Activated CD4-positive, alpha-beta memory T cell treated with anti-CD3 and anti-CD28 coated beads for 36 hours (primary cell): ENCODE data around the gene CCDC12. TPM values are rescaled to one million over a fixed set of nuclear protein-coding genes. Genes with fewer than 3 reads are reported as not detected.

Experiments used
- CTCF ChIA-PET: fragments of 350-600 bp; sonication (Branson Sonifier 250); formaldehyde crosslinking; loops from one replicate; lab custom pipeline; 2021; ENCODE audit warnings: antibody characterized with exemption, inconsistent platforms; lab: Charles Lee
- POLR2A ChIA-PET: fragments of 350-600 bp; sonication (Branson Sonifier 250); formaldehyde crosslinking; loops from one replicate; lab custom pipeline; 2021; ENCODE audit warnings: antibody characterized with exemption; lab: Charles Lee
- DNase-seq: peaks from one replicate; pipeline ENCODE4 v3.0.0-alpha.2; 2020
- H3K27ac Mint-ChIP-seq: one replicate; pipeline ENCODE4 v1.8.0; 2021; ENCODE audit warnings: mixed read lengths
- H3K27me3 Mint-ChIP-seq: one replicate; pipeline ENCODE4 v1.8.0; 2021; ENCODE audit warnings: mixed read lengths
- H3K36me3 Mint-ChIP-seq: one replicate; pipeline ENCODE4 v1.8.0; 2021; ENCODE audit warnings: mixed read lengths
- H3K4me1 Mint-ChIP-seq: one replicate; pipeline ENCODE4 v1.8.0; 2021; ENCODE audit warnings: low read depth, mixed read lengths
- H3K4me3 Mint-ChIP-seq: one replicate; pipeline ENCODE4 v1.8.0; 2021; ENCODE audit warnings: mild to moderate bottlenecking, mixed read lengths
- H3K9me3 Mint-ChIP-seq: one replicate; pipeline ENCODE4 v1.8.0; 2021; ENCODE audit warnings: mixed read lengths
- intact Hi-C: fragments of 100-400 bp; cut with micrococcal nuclease; formaldehyde crosslinking; loops from one replicate; pipeline ENCODE4 v1.15.1; 2023
- total RNA-seq, 2 experiments: library from RNA; stranded (reverse); gene quantifications; one replicate each; pipeline ENCODE4 v1.2.3, GENCODE V29; 2021

The CCDC12 gene
- total RNA-seq, 2 experiments from 2014 or later: 44.3 to 49.9 TPM

DNA sequence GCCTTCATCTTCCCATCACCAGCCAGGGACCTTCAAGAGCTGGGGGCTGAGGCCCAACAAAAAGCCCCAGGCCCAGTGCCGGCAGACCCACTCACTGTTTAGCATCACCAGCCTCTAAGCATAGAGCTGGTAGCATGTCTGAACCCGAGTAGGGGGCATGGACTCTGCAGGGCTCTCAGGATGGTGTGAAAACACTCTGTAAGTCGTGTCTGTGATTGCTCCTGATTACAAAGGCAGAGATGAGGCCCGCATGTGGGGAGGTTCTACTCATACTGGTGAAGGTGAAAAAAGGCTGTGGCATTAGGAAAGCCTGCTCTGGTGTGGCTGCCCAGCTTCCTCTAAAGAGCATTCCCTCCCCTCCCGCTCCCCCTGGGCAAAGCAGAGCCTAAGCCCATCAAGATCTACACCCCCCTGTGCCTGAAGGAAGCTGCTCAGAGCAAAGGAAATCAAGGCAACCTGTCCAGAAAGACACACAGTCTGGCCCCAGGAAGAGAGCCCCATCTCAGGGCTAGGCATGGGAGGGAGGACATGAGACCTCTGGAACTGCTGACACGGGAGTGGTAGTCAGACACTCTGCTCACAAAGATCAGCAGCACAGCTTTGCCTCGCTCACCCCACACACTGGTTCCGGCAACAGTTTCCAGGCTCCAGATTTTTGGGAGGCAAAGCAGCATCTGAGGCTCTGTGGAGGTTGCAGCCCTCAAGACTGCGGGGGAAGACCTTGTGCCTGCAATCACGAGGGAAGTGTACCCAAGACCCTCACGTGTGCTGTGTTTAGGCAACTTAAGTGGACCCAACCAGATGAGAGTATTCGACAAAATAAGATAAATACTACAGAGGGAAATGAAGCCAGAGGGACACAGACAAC lies 36.7 kb downstream of the CCDC12 start:
- DNase-seq: no peak
- no peak overlapping the region for H3K27ac Mint-ChIP-seq
- POLR2A ChIA-PET: interaction anchor here (0.6 kb wide), 1 partner anchor 280 kb away, joined by 4 read pairs; no protein-coding TSS in a partner anchor

DNA sequence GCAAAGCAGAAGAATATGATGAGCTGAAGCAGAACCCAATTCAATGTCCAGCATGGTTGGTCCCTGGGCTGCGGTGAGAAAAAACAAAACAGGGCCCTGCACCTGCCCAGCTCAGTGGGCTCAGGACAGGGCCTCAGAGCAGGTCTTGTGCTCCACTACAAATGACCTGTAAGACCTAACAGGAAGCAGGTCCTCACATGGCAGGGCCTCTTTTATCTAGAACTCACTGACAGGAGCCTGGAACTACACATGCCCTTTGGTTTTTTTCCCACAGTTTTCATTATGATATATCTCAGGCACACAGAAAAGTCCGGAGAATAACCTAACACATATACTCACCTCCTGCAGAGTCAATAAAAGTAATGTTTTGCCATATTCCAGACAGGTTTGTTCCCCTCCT lies 38.4 kb downstream of the CCDC12 start:
- no peak overlapping the region for H3K4me3 Mint-ChIP-seq
- no peak for DNase-seq
- ChIA-PET POLR2A (no interaction called here), CTCF (no interaction called here)
- H3K36me3 Mint-ChIP-seq: peaks cover 24% of the 10 kb centered on the region
- H3K4me1 Mint-ChIP-seq: peaks cover 37% of the 10 kb centered on the region
- H3K27me3 Mint-ChIP-seq: no peaks in the 10 kb centered on the region
- no peaks in the 10 kb centered on the region for H3K9me3 Mint-ChIP-seq
- intact Hi-C loops: no loop called here
- H3K27ac Mint-ChIP-seq: no peak overlapping the region

More for the DNA sequence above, 36.7 kb downstream of the CCDC12 start:
- no peak overlapping the region for H3K4me3 Mint-ChIP-seq
- intact Hi-C loops: loop anchor here (10.0 kb wide), 1 partner anchor 225 kb away; the partner anchor contains the start of gene SETD2
- peaks cover 24% of the 10 kb centered on the region for H3K36me3 Mint-ChIP-seq
- peaks cover 30% of the 10 kb centered on the region for H3K4me1 Mint-ChIP-seq
- H3K9me3 Mint-ChIP-seq: no peaks in the 10 kb centered on the region
- CTCF ChIA-PET: interaction anchor here (1.0 kb wide), 1 partner anchor 27 kb away, joined by 4 read pairs; no protein-coding TSS in a partner anchor
- no peaks in the 10 kb centered on the region for H3K27me3 Mint-ChIP-seq

DNA sequence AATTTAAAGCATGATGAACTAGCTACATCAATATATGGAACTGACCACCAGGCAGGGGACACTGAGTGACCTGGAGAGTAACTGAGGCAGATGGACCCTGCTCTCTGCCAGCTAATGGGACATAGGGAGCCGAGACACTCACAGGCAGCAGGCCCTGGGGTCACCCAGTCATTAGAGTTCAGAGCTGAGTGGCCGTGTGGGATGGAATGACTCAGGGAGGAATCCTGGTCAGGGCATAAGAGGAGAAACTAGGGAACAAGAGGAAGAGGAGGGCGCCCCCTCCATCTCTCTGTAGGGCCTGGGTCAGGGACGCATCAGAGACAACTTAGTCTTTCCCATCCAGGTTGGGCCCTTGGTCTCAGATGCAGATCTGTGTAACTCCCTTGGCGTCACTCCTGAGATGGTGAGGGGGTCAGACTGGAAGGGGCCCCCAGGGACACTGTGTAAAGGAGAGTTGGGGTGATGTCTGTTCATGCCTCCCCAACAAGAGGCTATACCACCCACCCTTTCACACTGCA lies 39.8 kb downstream of the CCDC12 start:
- H3K27ac Mint-ChIP-seq: no peak overlapping the region
- intact Hi-C loops: no loop called here
- H3K4me1 Mint-ChIP-seq: peaks cover 37% of the 10 kb centered on the region
- no peaks in the 10 kb centered on the region for H3K27me3 Mint-ChIP-seq
- H3K4me3 Mint-ChIP-seq: no peak overlapping the region
- DNase-seq: no peak
- no peaks in the 10 kb centered on the region for H3K9me3 Mint-ChIP-seq
- ChIA-PET POLR2A (interaction anchor here (1.2 kb wide), 1 partner anchor 10 kb away, joined by 3 read pairs; no protein-coding TSS in a partner anchor), CTCF (interaction anchor here (1.4 to 1.8 kb wide), 2 partner anchors 13 to 41 kb away, joined by 3 to 5 read pairs; no protein-coding TSS in a partner anchor)
- H3K36me3 Mint-ChIP-seq: peaks cover 24% of the 10 kb centered on the region

DNA sequence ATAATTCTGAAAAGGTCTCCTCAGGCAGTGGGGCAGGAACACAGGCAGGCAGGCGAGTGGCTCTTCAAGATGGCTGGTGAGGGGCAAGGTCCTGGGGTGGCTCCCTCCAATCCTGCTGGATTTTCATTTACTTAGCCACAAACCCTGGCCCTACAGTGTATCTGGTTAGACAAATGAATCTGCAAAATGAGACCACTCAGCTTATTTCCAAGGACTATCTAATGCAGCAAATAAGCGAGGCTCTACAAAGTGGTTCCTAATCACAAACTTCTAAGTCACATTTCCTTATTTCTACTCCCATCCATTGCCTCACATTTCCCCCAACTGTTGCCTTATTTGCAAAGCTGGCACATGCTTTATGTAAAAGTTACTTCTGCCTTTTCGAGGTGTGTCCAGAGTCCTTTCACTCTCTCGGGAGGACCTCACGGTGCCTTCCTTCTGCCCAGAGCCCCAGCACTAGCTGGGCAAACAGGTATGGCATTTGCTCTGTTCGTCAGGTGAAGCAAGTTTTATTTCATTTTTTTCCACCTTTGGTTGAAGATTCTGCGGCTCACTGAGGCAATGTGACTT lies 40.5 kb downstream of the CCDC12 start:
- no peak overlapping the region for H3K27ac Mint-ChIP-seq
- ChIA-PET CTCF (interaction anchor here (0.7 to 1.8 kb wide), 6 partner anchors 11 to 41 kb away, joined by 3 to 5 read pairs (median 3); no protein-coding TSS in a partner anchor), POLR2A (interaction anchor here (0.6 to 1.4 kb wide), 3 partner anchors 11 to 129 kb away, joined by 3 read pairs; partner anchors contain the start of gene NBEAL2)
- H3K27me3 Mint-ChIP-seq: no peaks in the 10 kb centered on the region
- no peaks in the 10 kb centered on the region for H3K9me3 Mint-ChIP-seq
- no peak overlapping the region for H3K4me3 Mint-ChIP-seq
- intact Hi-C loops: no loop called here
- no peak for DNase-seq
- H3K4me1 Mint-ChIP-seq: peaks cover 45% of the 10 kb centered on the region
- H3K36me3 Mint-ChIP-seq: peaks cover 24% of the 10 kb centered on the region

DNA sequence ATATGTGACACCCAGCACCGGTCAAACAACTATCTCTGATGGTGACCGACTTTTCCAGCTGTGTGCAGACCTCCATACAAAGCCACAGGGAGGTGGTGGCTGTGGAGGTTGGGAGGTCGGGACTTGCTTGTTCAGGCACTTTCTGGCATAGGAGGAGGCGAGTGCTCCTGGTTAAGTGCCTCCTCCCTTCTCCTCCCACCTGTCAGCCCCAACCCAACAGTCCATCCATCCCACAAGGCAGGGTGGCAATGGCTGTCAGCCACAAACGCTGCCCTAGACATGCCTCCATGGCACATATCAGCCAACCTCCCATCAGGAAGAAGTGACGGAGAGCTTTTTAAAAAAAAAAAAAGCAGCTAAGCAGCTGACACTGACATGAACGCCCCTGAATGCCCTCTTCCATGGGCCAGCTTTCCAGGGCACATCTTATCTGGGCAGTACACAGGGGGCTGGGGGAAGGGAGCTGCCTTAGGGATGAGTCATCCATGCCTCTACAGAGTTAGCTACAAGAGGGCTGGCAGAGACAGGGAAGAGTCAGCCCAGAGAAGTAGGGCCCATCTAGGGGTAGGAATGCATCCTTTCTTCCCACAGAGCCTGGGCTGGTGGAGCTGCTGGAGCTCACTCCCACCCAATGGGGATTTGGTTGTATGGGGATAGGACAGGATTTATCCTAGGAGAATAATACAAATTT lies 41.2 kb downstream of the CCDC12 start:
- peaks cover 20% of the 10 kb centered on the region for H3K36me3 Mint-ChIP-seq
- POLR2A ChIA-PET: interaction anchor here (0.6 to 1.4 kb wide), 3 partner anchors 44 to 453 kb away, joined by 3 read pairs; partner anchors contain the start of gene NBEAL2
- no peak overlapping the region for H3K27ac Mint-ChIP-seq

DNA sequence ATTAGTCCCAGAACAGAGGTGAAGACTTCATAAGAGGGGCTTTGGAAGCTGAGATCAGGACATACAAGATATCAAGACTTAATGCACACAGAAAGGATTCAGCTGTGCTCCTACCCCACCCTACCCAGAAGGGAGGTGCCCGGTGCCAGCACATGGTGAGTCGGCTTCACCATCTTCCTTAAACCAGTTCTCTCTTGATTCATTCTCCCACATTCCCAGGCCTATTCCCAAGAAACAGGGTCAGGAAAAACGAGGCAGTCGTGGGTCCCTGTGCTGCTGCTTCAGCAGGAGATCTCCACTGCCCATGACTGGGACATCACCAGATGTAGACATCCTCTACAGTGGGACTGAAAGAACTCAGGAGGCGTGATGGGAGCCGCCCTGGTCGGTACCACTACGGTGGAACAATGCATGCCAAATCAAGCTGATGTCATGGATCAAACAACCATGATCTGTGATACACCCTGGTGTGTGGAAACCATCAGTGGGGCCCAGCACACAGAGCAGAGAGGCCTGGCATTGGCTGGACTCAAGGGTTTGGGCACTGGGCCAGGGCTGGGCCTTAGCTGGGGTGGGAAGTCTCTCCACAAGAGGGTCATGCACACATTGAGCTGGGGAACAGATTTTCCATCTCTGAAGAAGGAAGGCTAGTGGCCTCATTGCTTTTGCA lies 41.9 kb downstream of the CCDC12 start:
- CTCF ChIA-PET: interaction anchor here (1.0 to 1.8 kb wide), 4 partner anchors 11 to 14 kb away, joined by 3 to 8 read pairs (median 4); no protein-coding TSS in a partner anchor
- no peak overlapping the region for H3K4me3 Mint-ChIP-seq
- H3K9me3 Mint-ChIP-seq: no peaks in the 10 kb centered on the region
- peaks cover 47% of the 10 kb centered on the region for H3K4me1 Mint-ChIP-seq
- intact Hi-C loops: no loop called here
- H3K27me3 Mint-ChIP-seq: no peaks in the 10 kb centered on the region
- POLR2A ChIA-PET: interaction anchor here (0.9 to 1.4 kb wide), 2 partner anchors 45 to 454 kb away, joined by 3 read pairs; partner anchors contain the start of gene NBEAL2
- H3K36me3 Mint-ChIP-seq: peaks cover 14% of the 10 kb centered on the region
- peak overlapping the region; percentile 24 for H3K27ac Mint-ChIP-seq
- no peak for DNase-seq

More for the DNA sequence above, 41.2 kb downstream of the CCDC12 start:
- DNase-seq: no peak
- intact Hi-C loops: no loop called here
- CTCF ChIA-PET: interaction anchor here (0.7 to 1.8 kb wide), 6 partner anchors 12 to 41 kb away, joined by 3 to 5 read pairs (median 3); no protein-coding TSS in a partner anchor
- peaks cover 47% of the 10 kb centered on the region for H3K4me1 Mint-ChIP-seq
- H3K4me3 Mint-ChIP-seq: no peak overlapping the region
- no peaks in the 10 kb centered on the region for H3K9me3 Mint-ChIP-seq
- no peaks in the 10 kb centered on the region for H3K27me3 Mint-ChIP-seq

DNA sequence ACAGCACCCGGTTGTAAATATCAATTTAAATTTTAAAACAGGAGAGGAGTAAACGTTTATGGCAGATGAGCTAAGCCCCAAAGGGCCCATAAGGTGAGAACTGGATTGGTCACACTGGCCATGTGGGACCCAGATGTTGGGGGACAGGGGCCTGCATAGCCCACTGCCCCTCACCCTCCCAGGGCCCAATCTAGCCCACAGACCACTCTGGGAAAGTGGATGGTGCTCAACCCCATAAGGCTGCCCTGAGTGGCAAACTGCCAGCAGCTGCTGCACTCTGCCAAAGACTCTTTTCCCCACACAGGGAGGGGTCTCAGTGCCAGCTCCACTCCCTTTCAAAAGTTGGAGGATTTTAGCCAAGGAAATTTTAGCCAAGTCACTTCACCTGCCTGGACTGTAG lies 42.5 kb downstream of the CCDC12 start:
- peaks cover 52% of the 10 kb centered on the region for H3K4me1 Mint-ChIP-seq
- H3K4me3 Mint-ChIP-seq: no peak overlapping the region
- ChIA-PET POLR2A (no interaction called here), CTCF (interaction anchor here (1.0 to 1.7 kb wide), 2 partner anchors 11 to 14 kb away, joined by 3 to 8 read pairs; no protein-coding TSS in a partner anchor)
- no peak for DNase-seq
- intact Hi-C loops: no loop called here
- no peaks in the 10 kb centered on the region for H3K27me3 Mint-ChIP-seq
- H3K36me3 Mint-ChIP-seq: peaks cover 12% of the 10 kb centered on the region
- H3K9me3 Mint-ChIP-seq: no peaks in the 10 kb centered on the region
- no peak overlapping the region for H3K27ac Mint-ChIP-seq

DNA sequence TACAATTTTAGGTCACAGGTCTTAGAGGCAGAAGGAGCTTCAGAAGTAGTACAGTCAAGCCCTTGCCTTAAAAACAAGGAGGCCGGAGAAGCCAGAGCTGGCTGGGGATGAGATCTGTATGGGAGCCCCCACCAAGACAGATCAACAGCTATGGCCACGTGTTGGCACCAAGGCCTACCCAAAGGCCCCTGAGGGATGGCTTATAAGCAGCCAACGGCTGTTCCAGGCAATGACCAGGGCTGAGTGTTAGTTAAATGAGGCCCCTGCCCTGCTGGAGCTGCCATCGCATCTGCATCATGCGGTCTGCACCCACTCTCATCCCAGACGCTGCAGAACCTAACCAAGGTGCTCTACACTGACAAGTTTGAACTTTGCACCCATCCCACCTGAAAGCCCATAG lies 43.3 kb downstream of the CCDC12 start:
- ChIA-PET CTCF (interaction anchor here (0.8 to 1.7 kb wide), 2 partner anchors 9 to 10 kb away, joined by 3 to 8 read pairs; no protein-coding TSS in a partner anchor), POLR2A (interaction anchor here (1.1 kb wide), 1 partner anchor 14 kb away, joined by 3 read pairs; no protein-coding TSS in a partner anchor)
- H3K27ac Mint-ChIP-seq: no peak overlapping the region
- no peak for DNase-seq
- H3K4me3 Mint-ChIP-seq: no peak overlapping the region
- H3K36me3 Mint-ChIP-seq: peaks cover 15% of the 10 kb centered on the region
- H3K27me3 Mint-ChIP-seq: no peaks in the 10 kb centered on the region
- H3K9me3 Mint-ChIP-seq: peaks cover 3% of the 10 kb centered on the region
- intact Hi-C loops: no loop called here
- H3K4me1 Mint-ChIP-seq: peaks cover 56% of the 10 kb centered on the region

DNA sequence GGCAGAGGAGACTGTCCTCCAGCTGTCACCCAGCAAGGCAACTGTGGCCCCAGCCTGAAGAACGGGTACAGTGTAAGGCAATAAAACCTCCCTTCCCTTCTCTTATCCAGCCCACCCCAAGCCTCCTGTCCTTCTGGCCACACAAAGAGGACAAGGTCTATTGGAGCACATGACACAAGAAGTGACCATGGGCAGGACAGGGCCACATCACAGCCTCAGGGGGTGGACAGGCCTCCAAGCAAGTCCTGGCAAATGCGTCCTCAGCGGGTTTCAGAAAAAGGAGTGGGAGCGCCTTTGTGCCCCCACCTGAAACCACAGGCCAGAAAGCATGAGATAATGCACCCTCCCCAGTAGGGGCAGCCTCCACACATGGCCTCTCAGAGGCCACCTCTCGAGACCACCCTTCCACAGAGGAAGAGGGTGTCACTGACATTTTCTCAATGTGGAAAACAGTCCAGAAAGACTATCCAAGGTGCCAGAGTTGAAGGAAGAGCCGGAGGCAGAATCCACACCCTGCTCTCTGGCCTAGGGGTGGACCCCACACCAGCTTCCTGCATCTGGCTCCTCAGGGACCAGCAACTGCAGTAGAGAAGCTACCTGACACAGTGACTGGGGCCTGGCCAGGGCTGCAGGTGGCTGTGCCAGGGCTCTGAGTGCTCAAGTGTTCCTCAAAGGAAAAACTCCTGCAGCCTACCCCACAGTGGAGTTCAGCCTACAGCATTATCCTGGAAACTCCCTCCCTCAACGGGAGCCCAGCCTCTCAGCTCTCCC lies 43.9 kb downstream of the CCDC12 start:
- intact Hi-C loops: no loop called here
- Mint-ChIP-seq H3K36me3 (peaks cover 11% of the 10 kb centered on the region), H3K27me3 (no peaks in the 10 kb centered on the region), H3K4me1 (peaks cover 60% of the 10 kb centered on the region), H3K27ac (peak overlapping the region; percentile 49), H3K9me3 (peaks cover 3% of the 10 kb centered on the region), H3K4me3 (no peak overlapping the region)
- CTCF ChIA-PET: interaction anchor here (0.8 to 1.1 kb wide), 2 partner anchors 9 to 10 kb away, joined by 3 read pairs; no protein-coding TSS in a partner anchor
- POLR2A ChIA-PET: interaction anchor here (1.1 kb wide), 1 partner anchor 15 kb away, joined by 3 read pairs; no protein-coding TSS in a partner anchor
- no peak for DNase-seq
